Body of pancreas (tissue), 4 donors: Measurements from ENCODE around the gene TRUB1. TPM values are rescaled to one million over a fixed set of nuclear protein-coding genes. Genes with fewer than 3 reads are reported as not detected.

Experiments
- ATAC-seq: fragments of 150-250 bp; one replicate; pipeline ENCODE4 v1.9.1; 2016
- DNase-seq, 4 donors: peaks; one replicate each; pipeline ENCODE4 v3.0.0-alpha.2; 2019
- H3K27ac ChIP-seq, 4 donors: fragments of 200-600 bp; sonication (generic); 1 replicate in 3 of 4; 2 replicates in 1 of 4; pipeline versions ENCODE4 v1.5.1 to v1.6.1; 2016 to 2019; ENCODE audit warnings: mild to moderate bottlenecking in 1 of 4, mixed read lengths in 1 of 4, moderate library complexity in 1 of 4
- H3K27me3 ChIP-seq, 2 donors: fragments of 200-600 bp; sonication (generic); one replicate each; pipeline ENCODE4 v1.6.0; 2016; ENCODE audit warnings: mild to moderate bottlenecking in 1 of 2
- H3K36me3 ChIP-seq, 2 donors: fragments of 200-600 bp; sonication (generic); replicated peaks in 1 of 2; 2 replicates each; pipeline ENCODE4 v1.5.1; 2016; ENCODE audit warnings: low read depth in 2 of 2; ENCODE audit not compliant: insufficient read depth in 1 of 2
- H3K4me1 ChIP-seq: fragments of 200-600 bp; sonication (generic); one replicate; pipeline ENCODE4 v1.6.0; 2016
- H3K4me3 ChIP-seq, 2 donors: fragments of 200-600 bp; sonication (generic); 1 replicate in 1 of 2; 2 replicates in 1 of 2; pipeline ENCODE4 v1.5.1; 2016 to 2019
- H3K9me3 ChIP-seq, 3 donors: fragments of 200-600 bp; sonication (generic); 1 replicate in 2 of 3; 2 replicates in 1 of 3; pipeline ENCODE4 v1.5.1; 2016
- POLR2A ChIP-seq, 3 donors: fragments of 450-650 bp; IDR thresholded peaks; one replicate each; pipeline ENCODE4 v1.6.1; 2016; ENCODE audit warnings: antibody characterized with exemption in 3 of 3, mild to moderate bottlenecking in 2 of 3
- WGBS, 2 donors: methylation state at CpG; one replicate each; pipeline ENCODE4 v1.1.5; 2017; 5-methylcytosine and 5-hydroxymethylcytosine counted together
- intact Hi-C: fragments of 100-400 bp; cut with DNase I; formaldehyde crosslinking; loops from one replicate; pipeline ENCODE4 v1.15.1; 2023
- total RNA-seq, 2 donors: library from RNA; depleted of rRNA; stranded (reverse); fragments of >200 nt; gene quantifications; one replicate each; pipeline ENCODE4 v1.1.0, GENCODE V29; 2016
- TF ChIP-seq, protein P1 (sequence below), 7 experiments: fragments of 450-650 bp in 4 of 7; fragments of 200-600 bp in 3 of 7; sonication (generic) in 3 of 7; IDR thresholded peaks; one replicate each; pipeline ENCODE4 v1.5.1; 2016 to 2019; ENCODE audit warnings: antibody characterized with exemption in 7 of 7

The TRUB1 gene
- total RNA-seq, 2 donors from 2014 or later = 12.2 to 38.2 TPM

DNA sequence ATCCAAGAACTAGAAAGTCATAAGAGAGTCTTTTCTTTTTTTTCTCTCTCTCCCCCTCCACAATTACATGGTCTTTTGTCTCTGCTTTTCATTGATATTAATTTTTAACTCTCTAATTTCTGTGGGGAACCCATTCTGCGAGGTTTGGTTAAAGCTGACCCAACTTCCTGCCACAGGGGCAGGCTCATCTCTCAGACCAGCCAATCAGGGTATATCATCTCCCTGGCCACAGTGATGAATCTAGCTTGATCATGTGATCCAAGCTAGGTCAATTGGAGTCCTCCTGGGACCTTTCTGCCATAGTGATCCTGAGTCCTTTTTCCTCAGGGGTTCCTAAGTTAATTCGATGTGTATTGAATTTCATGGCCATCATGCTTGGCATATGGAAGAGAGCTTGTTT lies 38.0 kb upstream of the TRUB1 start:
- no peak for TF ChIP-seq POLR2A (IDR thresholded peaks at IDR 0.05)
- TF ChIP-seq, protein P1, sequence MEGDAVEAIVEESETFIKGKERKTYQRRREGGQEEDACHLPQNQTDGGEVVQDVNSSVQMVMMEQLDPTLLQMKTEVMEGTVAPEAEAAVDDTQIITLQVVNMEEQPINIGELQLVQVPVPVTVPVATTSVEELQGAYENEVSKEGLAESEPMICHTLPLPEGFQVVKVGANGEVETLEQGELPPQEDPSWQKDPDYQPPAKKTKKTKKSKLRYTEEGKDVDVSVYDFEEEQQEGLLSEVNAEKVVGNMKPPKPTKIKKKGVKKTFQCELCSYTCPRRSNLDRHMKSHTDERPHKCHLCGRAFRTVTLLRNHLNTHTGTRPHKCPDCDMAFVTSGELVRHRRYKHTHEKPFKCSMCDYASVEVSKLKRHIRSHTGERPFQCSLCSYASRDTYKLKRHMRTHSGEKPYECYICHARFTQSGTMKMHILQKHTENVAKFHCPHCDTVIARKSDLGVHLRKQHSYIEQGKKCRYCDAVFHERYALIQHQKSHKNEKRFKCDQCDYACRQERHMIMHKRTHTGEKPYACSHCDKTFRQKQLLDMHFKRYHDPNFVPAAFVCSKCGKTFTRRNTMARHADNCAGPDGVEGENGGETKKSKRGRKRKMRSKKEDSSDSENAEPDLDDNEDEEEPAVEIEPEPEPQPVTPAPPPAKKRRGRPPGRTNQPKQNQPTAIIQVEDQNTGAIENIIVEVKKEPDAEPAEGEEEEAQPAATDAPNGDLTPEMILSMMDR (IDR thresholded peaks at IDR 0.05) = no peak
- intact Hi-C loops = no loop called here
- H3K36me3 ChIP-seq = no peaks in the 10 kb centered on the region
- H3K27ac ChIP-seq = no peak overlapping the region
- H3K27me3 ChIP-seq = no peaks in the 10 kb centered on the region
- WGBS, 2 donors = 91 to 93% methylated on average over 2 of the region's 2 CpGs
- no peak for ATAC-seq
- no peaks in the 10 kb centered on the region for H3K9me3 ChIP-seq
- no peak for DNase-seq
- no peak overlapping the region for H3K4me3 ChIP-seq
- H3K4me1 ChIP-seq = no peaks in the 10 kb centered on the region

- H3K36me3 ChIP-seq = no peaks in the 10 kb centered on the region
- WGBS, 2 donors = 85 to 91% methylated on average over 11 to 12 of the region's 12 CpGs
- ATAC-seq (no peak), DNase-seq (no peak)
- H3K27ac ChIP-seq = no peak overlapping the region
- TF ChIP-seq, protein P1 (IDR thresholded peaks at IDR 0.05) = no peak
- no peak for TF ChIP-seq POLR2A (IDR thresholded peaks at IDR 0.05)
- no peaks in the 10 kb centered on the region for H3K27me3 ChIP-seq
- no peaks in the 10 kb centered on the region for H3K4me1 ChIP-seq
- H3K4me3 ChIP-seq = no peak overlapping the region
- intact Hi-C loops = no loop called here
- H3K9me3 ChIP-seq = no peaks in the 10 kb centered on the region
Observed at GRCh38 chr10:114900658-114901057, 37.3 kb upstream of the TRUB1 start.

DNA sequence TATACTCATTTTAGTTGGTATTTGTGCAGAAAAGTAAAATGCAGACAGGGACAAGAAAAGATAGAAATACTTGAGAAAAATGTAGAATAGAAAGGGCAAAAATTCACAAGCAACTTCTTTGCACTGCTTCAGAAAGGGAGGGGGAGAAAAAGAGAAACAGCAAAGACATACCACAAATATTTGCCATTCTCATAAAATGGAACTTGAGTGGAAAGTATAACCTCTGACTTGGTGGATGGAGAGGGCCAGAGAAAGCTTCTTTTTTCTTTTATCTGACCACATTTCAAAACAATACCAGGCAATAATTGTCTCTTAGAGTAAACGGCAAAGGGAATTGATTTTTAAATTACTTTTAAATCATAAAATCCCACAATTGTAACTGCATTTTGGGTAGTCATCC lies 35.8 kb upstream of the TRUB1 start:
- intact Hi-C loops = no loop called here
- WGBS, 2 donors = 47 to 54% methylated on average over 1 of the region's 1 CpG
- ATAC-seq = no peak
- Histone ChIP-seq H3K9me3 (no peaks in the 10 kb centered on the region), H3K4me3 (no peak overlapping the region), H3K36me3 (no peaks in the 10 kb centered on the region), H3K4me1 (no peaks in the 10 kb centered on the region), H3K27ac (no peak overlapping the region), H3K27me3 (no peaks in the 10 kb centered on the region)
- TF ChIP-seq, protein P1 (IDR thresholded peaks at IDR 0.05) = no peak
- TF ChIP-seq POLR2A (IDR thresholded peaks at IDR 0.05) = no peak
- DNase-seq = no peak

DNA sequence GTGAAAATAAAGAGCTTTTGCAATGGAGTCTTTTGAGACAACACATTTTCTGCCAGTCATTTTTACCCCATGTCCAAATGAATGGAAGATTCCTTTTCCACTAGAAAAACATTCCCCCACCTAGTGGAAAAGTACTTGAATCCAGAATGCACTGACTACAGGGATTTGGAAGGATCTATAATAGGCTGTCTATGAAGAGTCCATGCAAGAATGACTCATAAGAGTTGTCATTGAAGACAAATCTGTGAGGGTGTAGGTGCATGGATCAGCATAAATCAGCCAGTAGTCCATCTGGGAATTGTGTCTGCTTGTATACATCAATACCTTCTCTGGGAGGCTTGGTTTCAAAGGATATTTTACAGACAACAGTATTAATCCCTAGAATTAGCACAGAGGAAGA lies 32.5 kb upstream of the TRUB1 start:
- no peak overlapping the region for H3K27ac ChIP-seq
- intact Hi-C loops = no loop called here
- H3K27me3 ChIP-seq = no peaks in the 10 kb centered on the region
- ATAC-seq = no peak
- no peaks in the 10 kb centered on the region for H3K4me1 ChIP-seq
- H3K9me3 ChIP-seq = no peaks in the 10 kb centered on the region
- no peak overlapping the region for H3K4me3 ChIP-seq
- DNase-seq = no peak
- no peaks in the 10 kb centered on the region for H3K36me3 ChIP-seq
- TF ChIP-seq, protein P1 (IDR thresholded peaks at IDR 0.05) = no peak
- no peak for TF ChIP-seq POLR2A (IDR thresholded peaks at IDR 0.05)

DNA sequence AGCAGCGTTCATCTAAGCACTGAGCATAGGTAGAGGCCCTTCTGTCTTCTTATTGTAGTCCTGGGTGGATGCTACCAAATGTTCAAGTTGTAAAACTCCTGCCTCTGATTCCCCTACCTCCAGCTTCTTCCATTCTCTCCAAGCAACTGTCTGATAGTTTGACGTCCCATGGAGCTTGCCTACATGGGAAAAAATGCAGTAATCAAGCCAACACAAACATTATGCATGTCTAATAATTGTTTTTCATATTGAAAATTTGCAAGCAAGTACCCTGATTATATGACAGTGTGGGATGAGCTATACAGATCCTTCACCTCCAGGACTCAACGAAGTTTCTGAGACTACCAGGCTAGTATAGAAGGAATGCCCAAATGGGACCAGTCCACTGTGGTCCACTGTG lies 31.0 kb upstream of the TRUB1 start:
- intact Hi-C loops = no loop called here
- DNase-seq (no peak), ATAC-seq (no peak)
- no peak overlapping the region for H3K27ac ChIP-seq
- no peaks in the 10 kb centered on the region for H3K9me3 ChIP-seq
- H3K36me3 ChIP-seq = no peaks in the 10 kb centered on the region
- no peak for TF ChIP-seq POLR2A (IDR thresholded peaks at IDR 0.05)
- TF ChIP-seq, protein P1 (IDR thresholded peaks at IDR 0.05) = no peak
- H3K4me1 ChIP-seq = no peaks in the 10 kb centered on the region
- no peaks in the 10 kb centered on the region for H3K27me3 ChIP-seq
- 71% methylated on average over 3 of the region's 3 CpGs for WGBS, 2 donors
- H3K4me3 ChIP-seq = no peak overlapping the region
